Caki2 (cell line): ENCODE data around the gene CNIH3. TPM values are rescaled to one million over a fixed set of nuclear protein-coding genes. Genes with fewer than 3 reads are reported as not detected.
"Not testable (repeated sequence)": the region's sequence is repeated elsewhere in the genome, so short reads cannot be mapped to it uniquely, and the experiment has no call there.

Source experiments
- DNase-seq: peaks from one replicate; pipeline ENCODE4 v3.0.0-alpha.2; 2015; ENCODE audit warnings: low read depth
- in situ Hi-C: cut with HindIII; loops from 2 replicates; pipeline ENCODE4 v1.10.0; 2016; ENCODE audit warnings: low sequenced_read_pairs, low pct_unique_long_range_greater_than_20kb, mixed read lengths
- total RNA-seq: library from RNA; depleted of rRNA; stranded (reverse); fragments of >200 nt; shearing (Covaris generic); gene quantifications from 2 replicates; pipeline ENCODE4 v1.2.3, GENCODE V29; 2014; ENCODE audit warnings: low replicate concordance

Gene CNIH3
- total RNA-seq, 1 experiment from 2014 or later: 0.95 TPM

GRCh38 chr1:224696891-224697765 is 81.0 kb downstream of the CNIH3 start:
- no peak for DNase-seq
- in situ Hi-C loops: no loop called here

- no peak for DNase-seq
- in situ Hi-C loops: no loop called here
These were observed 81.9 kb downstream of the CNIH3 start for GRCh38 chr1:224698015-224698451.

GRCh38 chr1:224700918-224701531 is 84.9 kb downstream of the CNIH3 start:
- no peak for DNase-seq
- in situ Hi-C loops: no loop called here

DNA sequence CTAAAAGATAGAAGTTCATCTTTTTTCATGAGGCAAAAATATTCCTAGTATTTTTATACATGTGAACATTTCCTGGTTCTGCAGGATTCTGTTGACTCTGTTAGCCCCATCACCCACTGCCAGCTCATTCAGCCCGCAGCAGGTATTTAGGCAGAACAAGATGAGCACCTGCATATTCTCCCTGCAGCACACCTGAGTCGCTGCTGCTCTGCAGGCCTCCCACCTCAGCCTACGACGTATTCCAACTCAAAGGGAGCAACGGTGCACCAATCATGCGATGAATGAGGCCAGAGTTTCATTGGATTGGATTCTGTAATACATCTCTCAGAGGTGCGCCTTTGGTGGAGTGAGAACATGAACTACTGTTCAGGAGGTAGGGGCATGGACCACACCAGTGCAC is 87.6 kb downstream of the CNIH3 start:
- in situ Hi-C loops: no loop called here
- DNase-seq: no peak

- no peak for DNase-seq
- in situ Hi-C loops: no loop called here
These were observed 88.1 kb downstream of the CNIH3 start for GRCh38 chr1:224704107-224704735.

DNA sequence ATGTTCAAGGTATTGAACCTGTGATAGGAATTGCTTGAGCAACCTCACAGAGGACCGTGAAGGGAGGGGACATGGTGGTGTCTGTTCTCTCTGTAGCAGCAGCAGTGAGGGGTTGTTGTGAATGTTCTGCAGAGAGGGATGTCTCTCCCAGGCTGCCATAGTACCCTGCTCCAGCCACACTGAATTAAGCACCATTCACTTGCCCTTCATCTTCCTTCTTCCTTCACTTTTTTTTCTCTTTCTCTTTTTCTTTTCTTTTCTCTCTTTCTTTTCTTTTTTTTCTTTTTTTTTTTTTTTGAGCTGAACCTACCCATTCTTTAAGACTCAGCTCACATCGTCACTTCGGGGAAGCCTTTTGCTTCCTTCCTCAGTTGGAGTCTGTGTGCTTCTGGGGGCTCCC is 89.5 kb downstream of the CNIH3 start:
- in situ Hi-C loops: no loop called here

GRCh38 chr1:224707843-224708725 is 92.0 kb downstream of the CNIH3 start:
- in situ Hi-C loops: no loop called here
- no peak for DNase-seq

More for the DNA sequence above, 89.5 kb downstream of the CNIH3 start:
- no peak for DNase-seq

DNA sequence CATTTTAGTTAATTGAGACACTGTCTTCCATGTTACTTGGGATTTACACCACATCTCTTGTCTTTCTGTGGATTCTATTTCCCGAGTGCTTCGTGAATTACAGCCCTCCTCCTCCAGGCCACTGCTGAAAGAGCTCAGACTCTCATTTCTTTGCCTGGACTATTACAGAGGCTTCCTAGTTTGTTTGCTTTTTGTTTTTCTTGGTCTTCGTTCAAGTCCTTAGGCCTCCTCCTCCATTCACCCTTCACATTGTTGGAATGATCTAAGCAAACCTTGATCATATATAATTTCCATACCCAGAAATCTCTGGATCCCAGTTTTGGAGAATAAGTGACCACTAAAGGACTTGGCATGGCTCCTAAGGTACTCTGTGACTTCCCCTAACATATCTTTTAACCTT is 94.1 kb downstream of the CNIH3 start:
- no peak for DNase-seq
- in situ Hi-C loops: no loop called here

DNA sequence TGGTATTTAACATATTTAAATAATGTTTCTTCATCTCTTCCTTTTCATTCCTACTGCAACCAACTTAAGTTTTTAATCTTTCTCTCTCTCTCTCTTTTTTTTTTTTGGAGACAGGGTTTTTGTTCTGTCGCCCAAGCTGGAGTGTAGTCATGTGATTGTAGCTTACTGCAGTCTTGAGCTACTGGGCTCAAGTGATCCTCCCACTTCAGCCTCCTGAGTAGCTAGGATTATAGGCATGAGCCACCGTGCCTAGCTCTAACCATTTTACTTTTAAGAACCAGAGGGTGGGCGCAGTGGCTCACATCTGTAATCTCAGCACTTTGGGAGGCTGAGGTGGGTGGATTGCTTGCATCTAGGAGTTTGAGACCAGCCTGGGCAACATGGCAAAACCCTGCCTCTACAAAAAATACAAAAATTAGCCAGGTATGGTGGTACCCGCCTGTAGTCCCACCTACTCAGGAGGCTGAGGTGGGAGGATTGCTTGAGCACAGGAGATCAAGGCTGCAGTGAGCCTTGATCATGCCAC is 95.2 kb downstream of the CNIH3 start:
- DNase-seq, in situ Hi-C loops: not testable (repeated sequence)

GRCh38 chr1:224711876-224712275 is 95.8 kb downstream of the CNIH3 start:
- DNase-seq: no peak
- in situ Hi-C loops: no loop called here

DNA sequence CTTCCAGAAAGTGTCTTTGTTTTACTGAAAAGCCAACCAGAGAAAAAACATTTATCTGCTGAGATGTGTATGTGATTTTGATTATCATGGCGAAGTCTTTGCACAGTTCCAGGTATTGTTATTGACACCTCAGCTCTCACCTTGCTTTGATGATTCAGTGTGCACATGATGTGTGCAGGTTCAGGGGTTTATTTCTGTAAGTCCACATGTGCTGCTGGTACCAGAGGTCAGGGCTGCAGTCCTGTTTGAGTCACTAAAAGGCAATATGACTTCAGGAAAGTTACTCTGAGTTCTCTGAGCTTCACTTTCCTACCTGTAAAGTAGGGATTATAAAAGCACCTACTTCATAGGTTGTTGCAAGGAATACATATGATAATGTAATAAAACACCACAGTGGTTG is 97.1 kb downstream of the CNIH3 start:
- no peak for DNase-seq
- in situ Hi-C loops: no loop called here

GRCh38 chr1:224714553-224714952 is 98.4 kb downstream of the CNIH3 start:
- in situ Hi-C loops: no loop called here
- no peak for DNase-seq

DNA sequence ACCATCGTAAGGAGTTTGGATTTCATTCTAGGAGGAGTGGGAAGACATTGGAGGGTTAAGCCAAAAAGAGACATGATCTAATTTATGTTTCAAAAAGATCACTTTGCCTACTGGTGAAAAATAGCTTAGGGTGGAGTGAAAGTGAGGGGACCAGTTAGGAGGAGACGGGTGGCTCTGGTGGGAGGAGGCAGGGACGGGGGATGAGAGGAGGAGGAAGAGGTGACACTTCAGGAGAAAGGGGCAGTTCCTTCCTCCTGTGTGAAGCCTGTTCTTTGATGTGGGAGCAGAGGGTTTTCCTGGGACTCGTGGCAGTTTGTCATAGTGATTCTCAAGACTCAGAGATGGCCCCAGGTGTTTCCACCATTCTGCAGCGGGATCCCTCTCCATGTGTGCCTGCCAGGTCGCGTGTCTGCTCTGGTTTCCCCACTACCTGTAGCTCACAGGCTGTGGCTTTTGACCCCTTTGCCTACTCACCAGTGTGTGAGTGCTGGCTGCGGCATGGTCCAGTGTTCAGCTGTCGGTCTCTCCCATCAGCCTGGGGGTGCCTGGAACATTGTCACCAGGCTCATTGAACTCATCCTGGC is 102.4 kb downstream of the CNIH3 start:
- in situ Hi-C loops: no loop called here
- DNase-seq: no peak

GRCh38 chr1:224719716-224720115 is 103.6 kb downstream of the CNIH3 start:
- no peak for DNase-seq
- in situ Hi-C loops: no loop called here

GRCh38 chr1:224720216-224720615 is 104.1 kb downstream of the CNIH3 start:
- in situ Hi-C loops: no loop called here
- no peak for DNase-seq

DNA sequence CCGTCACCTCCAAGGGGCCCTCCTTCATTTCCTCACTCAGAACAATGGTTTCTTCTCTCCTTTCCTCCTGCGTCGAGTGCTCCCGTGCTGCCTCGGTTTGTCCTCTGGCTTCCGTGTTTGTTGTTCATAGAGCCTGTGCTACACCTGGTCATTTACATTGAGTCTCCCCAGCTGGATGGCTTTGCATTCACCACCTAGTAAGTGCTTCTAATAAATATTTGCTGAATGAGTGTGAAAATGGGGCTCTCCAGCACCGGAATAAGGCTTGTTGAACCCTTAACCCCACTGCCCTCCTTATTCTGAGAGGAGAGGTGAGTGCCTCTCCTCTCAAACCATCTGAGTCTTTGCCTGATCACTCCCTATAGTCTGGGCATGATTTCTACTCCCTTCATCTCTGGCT is 104.9 kb downstream of the CNIH3 start:
- DNase-seq: no peak
- in situ Hi-C loops: no loop called here

- in situ Hi-C loops: no loop called here
- no peak for DNase-seq
These were observed 106.7 kb downstream of the CNIH3 start for GRCh38 chr1:224722838-224723237.

GRCh38 chr1:224724566-224724965 is 108.4 kb downstream of the CNIH3 start:
- in situ Hi-C loops: no loop called here
- DNase-seq: no peak
